Subcutaneous adipose tissue (tissue), 4 donors: ENCODE data around the gene EIF6. TPM values are rescaled to one million over a fixed set of nuclear protein-coding genes. Genes with fewer than 3 reads are reported as not detected.

Source experiments
- total RNA-seq, 4 donors: library from RNA; depleted of rRNA; stranded (reverse); fragments of >200 nt; gene quantifications; one replicate each; pipeline ENCODE4 v1.1.0, GENCODE V29; 2016
- TF ChIP-seq, protein P1 (sequence below): fragments of 450-650 bp; IDR thresholded peaks from one replicate; pipeline ENCODE4 v1.5.1; 2016; ENCODE audit warnings: low read depth, mild to moderate bottlenecking, control low read depth, antibody characterized with exemption, moderate library complexity

Gene EIF6
- total RNA-seq, 4 donors from 2014 or later = 50.1 to 75.5 (median 67.9) TPM

DNA sequence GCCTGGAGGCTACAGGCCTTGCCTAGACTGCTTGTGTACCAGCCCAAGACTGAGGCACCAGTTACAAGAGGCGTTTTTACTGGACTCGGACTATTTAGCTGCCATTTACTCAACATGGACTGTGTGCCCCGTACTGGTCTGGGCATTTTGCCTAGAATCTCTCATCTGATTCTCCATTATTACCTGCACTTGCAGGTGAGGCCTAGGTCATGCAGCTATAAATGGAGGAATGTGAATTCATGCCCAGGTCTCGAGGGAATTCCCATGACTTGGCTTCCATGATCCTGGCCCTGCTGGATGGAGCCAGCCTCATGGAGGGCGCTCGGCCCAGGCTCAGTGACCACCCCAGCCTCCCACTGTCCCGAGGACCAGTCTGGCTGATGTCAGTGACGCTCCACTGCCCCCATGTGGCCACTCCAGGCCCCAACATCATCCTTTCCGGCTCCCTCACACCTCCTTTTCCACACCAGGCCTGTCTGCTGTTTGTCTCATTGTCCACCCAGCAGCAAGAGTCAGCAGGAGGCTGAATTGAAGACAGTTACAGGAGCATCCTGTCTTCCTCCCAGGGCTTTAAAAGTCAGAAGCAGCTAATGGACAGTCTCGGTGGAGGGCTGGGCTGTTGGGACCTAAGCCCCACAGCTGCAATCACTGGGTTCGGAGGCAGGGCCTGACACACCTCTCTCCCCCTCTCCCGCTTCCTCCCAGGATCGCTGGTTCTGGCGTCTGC lies 15.4 kb downstream of the EIF6 start:
- TF ChIP-seq, protein P1, sequence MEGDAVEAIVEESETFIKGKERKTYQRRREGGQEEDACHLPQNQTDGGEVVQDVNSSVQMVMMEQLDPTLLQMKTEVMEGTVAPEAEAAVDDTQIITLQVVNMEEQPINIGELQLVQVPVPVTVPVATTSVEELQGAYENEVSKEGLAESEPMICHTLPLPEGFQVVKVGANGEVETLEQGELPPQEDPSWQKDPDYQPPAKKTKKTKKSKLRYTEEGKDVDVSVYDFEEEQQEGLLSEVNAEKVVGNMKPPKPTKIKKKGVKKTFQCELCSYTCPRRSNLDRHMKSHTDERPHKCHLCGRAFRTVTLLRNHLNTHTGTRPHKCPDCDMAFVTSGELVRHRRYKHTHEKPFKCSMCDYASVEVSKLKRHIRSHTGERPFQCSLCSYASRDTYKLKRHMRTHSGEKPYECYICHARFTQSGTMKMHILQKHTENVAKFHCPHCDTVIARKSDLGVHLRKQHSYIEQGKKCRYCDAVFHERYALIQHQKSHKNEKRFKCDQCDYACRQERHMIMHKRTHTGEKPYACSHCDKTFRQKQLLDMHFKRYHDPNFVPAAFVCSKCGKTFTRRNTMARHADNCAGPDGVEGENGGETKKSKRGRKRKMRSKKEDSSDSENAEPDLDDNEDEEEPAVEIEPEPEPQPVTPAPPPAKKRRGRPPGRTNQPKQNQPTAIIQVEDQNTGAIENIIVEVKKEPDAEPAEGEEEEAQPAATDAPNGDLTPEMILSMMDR = no peak

DNA sequence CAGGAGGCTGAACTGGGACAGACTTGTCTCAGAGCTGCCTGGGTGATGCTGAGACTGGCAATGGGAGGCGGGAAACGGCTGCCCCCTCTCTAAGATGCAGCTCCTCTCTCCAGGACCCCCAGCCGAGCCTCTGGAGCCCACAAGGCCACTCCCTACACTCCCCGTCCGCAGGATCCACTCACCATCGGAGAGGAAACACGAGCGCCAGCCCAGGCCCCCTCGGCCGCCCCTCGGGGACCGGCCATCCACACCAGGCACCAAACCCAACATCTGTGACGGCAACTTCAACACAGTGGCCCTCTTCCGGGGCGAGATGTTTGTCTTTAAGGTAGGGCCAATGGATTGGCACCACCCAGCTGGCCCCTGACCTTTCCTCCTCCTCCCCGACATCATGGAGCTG lies 17.5 kb downstream of the EIF6 start:
- TF ChIP-seq, protein P1 = no peak

- TF ChIP-seq, protein P1 = no peak
Measured at GRCh38 chr20:35264755-35265154, 19.8 kb downstream of the EIF6 start.

- TF ChIP-seq, protein P1 = no peak
Measured at GRCh38 chr20:35263532-35264341, 20.8 kb downstream of the EIF6 start.

DNA sequence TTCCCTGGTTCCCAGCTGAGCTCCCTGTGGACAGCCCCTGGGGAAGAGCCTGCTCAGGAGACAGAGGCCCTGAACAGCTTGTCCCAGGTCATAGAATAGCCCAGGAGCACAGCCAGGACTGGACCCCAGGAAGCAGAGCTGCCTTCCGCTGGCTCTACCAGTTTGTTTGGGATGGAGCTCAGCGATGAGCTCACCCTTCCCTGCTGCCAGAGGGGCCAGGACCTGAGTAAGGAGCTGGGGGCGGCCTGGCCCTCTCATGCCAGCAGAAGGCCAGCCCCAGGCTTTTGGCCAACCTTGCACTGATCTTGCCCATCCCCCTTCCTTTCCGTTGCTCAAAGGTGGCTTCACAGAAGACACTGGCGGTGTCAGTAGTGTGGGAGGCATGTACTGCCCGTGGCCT lies 24.1 kb downstream of the EIF6 start:
- TF ChIP-seq, protein P1 = no peak

DNA sequence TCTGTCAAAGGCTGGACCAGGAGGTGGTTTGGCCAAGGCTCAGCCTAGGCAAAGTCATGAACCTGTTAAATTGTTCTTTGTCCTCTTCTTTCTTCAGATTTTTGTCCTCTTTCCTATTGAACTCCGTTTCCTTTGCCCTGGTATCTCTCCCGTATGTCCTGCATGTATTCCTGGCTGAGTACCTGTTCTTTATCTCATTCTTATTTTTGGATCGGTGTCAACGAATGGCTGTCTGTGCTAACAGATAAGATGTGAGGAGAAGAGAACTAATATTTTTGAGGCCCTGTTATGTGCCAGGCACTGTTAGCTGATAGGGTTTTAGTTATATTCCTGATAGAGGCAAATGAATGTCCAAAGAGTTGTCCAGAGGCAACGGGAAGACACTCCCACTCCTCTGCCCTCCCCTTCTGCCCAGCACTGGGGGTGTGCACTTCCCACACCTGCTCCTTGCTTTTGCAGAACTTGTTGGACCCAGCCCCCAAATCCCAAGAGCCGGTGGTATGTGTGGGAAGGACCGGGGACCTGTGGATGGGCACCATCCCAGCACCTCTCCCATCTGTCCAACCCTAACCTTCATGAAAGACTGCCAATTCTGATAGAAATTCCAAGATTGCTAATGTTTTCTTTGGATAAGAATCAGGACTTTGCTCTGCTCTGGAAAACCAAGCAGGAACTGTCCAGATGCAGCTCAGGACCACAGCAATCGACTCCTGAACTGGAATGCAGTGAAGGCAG lies 27.2 kb downstream of the EIF6 start:
- TF ChIP-seq, protein P1 = no peak

DNA sequence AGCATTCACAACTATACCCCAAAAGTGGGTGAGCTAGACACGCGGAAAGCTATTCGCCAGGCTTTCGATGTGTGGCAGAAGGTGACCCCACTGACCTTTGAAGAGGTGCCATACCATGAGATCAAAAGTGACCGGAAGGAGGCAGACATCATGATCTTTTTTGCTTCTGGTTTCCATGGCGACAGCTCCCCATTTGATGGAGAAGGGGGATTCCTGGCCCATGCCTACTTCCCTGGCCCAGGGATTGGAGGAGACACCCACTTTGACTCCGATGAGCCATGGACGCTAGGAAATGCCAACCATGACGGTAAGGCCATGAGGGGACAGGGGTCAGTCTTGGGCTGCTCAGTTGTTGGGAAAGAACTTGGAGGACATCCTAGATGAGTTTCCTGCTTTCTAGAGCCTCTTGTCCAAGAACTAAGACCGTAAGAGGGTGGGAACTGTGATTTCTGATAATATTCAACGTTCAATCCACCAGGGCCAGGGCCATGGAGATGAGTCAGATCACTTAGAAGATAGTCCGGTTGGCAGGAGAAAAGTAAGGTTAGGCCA lies 30.0 kb downstream of the EIF6 start:
- TF ChIP-seq, protein P1 = no peak
